Measurements from ENCODE around the gene HOXD12. TPM values are rescaled to one million over a fixed set of nuclear protein-coding genes. Genes with fewer than 3 reads are reported as not detected.

Gene HOXD12
- total RNA-seq, 1 experiment from 2014 or later: 0.27 TPM

GRCh38 chr2:176138923-176139660 lies 39.5 kb downstream of the HOXD12 start:
- no peaks in the 10 kb centered on the region for H3K36me3 ChIP-seq (ENCODE audit: control insufficient read depth in 1 of 2, insufficient read depth in 2 of 2, low read length in 2 of 2)
- POLR2A ChIA-PET: no interaction called here
- no peak overlapping the region for H3K4me2 ChIP-seq (ENCODE audit: low read length)
- no peak overlapping the region for H3K4me3 ChIP-seq (replicated peaks in 1 of 2; ENCODE audit: low read depth in 1 of 2, low read length in 2 of 2)
- H2AFZ ChIP-seq (ENCODE audit: low read depth, low read length, poor library complexity, severe bottlenecking): no peak overlapping the region
- ATAC-seq (no peak), DNase-seq (ENCODE audit: low read depth, low spot score) (no peak)
- peaks cover 5 to 22% of the 10 kb centered on the region in 2 experiments; a peak in 3 of 4 replicates for H3K4me1 ChIP-seq (ENCODE audit: control insufficient read depth in 1 of 2, insufficient read depth in 2 of 2, low read length in 2 of 2)
- no peak for TF ChIP-seq EZH2 (IDR thresholded peaks at IDR 0.05)
- no peak overlapping the region for H3K27ac ChIP-seq (ENCODE audit: low read depth, low read length)
- H4K20me1 ChIP-seq (ENCODE audit: insufficient read depth): no peaks in the 10 kb centered on the region
- H3K27me3 ChIP-seq (ENCODE audit: insufficient read depth, low read length): no peaks in the 10 kb centered on the region
- RAD21 ChIA-PET (ENCODE audit: low non-redundant PET in 1 of 2, low total read pairs in 2 of 2, uncharacterized antibody in 2 of 2, unreplicated experiment in 2 of 2): interaction anchor here (1.0 to 2.2 kb wide), 3 partner anchors 316 to 417 kb away, joined by 3 to 16 read pairs (median 3); no protein-coding TSS in a partner anchor
- H3K9me3 ChIP-seq (ENCODE audit: control insufficient read depth in 1 of 2, insufficient read depth in 1 of 2, low read depth in 1 of 2, low read length in 2 of 2): no peaks in the 10 kb centered on the region
- BruUV-seq (replicated peaks): no TSS peak
- no peaks in the 10 kb centered on the region for H3K79me2 ChIP-seq (ENCODE audit: insufficient read depth, low read length)
- no peak overlapping the region for H3K9ac ChIP-seq (ENCODE audit: low read length)
- intact Hi-C loops (cut with micrococcal nuclease): no loop called here
- CTCF ChIA-PET: interaction anchor here (1.1 to 6.5 kb wide), 5 partner anchors 8 to 1010 kb away, joined by 3 to 109 read pairs (median 19); partner anchors contain the start of gene HOXD8
- H3K9me2 ChIP-seq (ENCODE audit: insufficient read depth): no peaks in the 10 kb centered on the region

- Histone ChIP-seq H3K27ac (ENCODE audit: low read depth, low read length) (no peak overlapping the region), H2AFZ (ENCODE audit: low read depth, low read length, poor library complexity, severe bottlenecking) (peak overlapping the region; percentile 66), H3K79me2 (ENCODE audit: insufficient read depth, low read length) (no peaks in the 10 kb centered on the region), H3K36me3 (ENCODE audit: control insufficient read depth in 1 of 2, insufficient read depth in 2 of 2, low read length in 2 of 2) (no peaks in the 10 kb centered on the region), H4K20me1 (ENCODE audit: insufficient read depth) (no peaks in the 10 kb centered on the region), H3K9ac (ENCODE audit: low read length) (0 out of 2 replicates have a peak overlapping the region, but pooled peaks have one; percentile 23), H3K27me3 (ENCODE audit: insufficient read depth, low read length) (no peaks in the 10 kb centered on the region), H3K9me3 (ENCODE audit: control insufficient read depth in 1 of 2, insufficient read depth in 1 of 2, low read depth in 1 of 2, low read length in 2 of 2) (no peaks in the 10 kb centered on the region), H3K4me1 (ENCODE audit: control insufficient read depth in 1 of 2, insufficient read depth in 2 of 2, low read length in 2 of 2) (peaks cover 5 to 22% of the 10 kb centered on the region in 2 experiments; a peak in 3 of 4 replicates), H3K4me2 (ENCODE audit: low read length) (peak overlapping the region; percentile 78), H3K9me2 (ENCODE audit: insufficient read depth) (no peaks in the 10 kb centered on the region), H3K4me3 (replicated peaks in 1 of 2; ENCODE audit: low read depth in 1 of 2, low read length in 2 of 2) (peak overlapping the region; percentile 25 to 40; a peak in 3 of 4 replicates)
- intact Hi-C loops (cut with micrococcal nuclease): loop anchor here (1.0 kb wide), 3 partner anchors 315 to 498 kb away; no protein-coding TSS in a partner anchor
- ATAC-seq (no peak), DNase-seq (ENCODE audit: low read depth, low spot score) (no peak)
- RAD21 ChIA-PET (ENCODE audit: low non-redundant PET in 1 of 2, low total read pairs in 2 of 2, uncharacterized antibody in 2 of 2, unreplicated experiment in 2 of 2): interaction anchor here (0.6 to 2.2 kb wide), 10 partner anchors 307 to 1106 kb away, joined by 3 to 16 read pairs (median 6); no protein-coding TSS in a partner anchor
- BruUV-seq (replicated peaks): no TSS peak
- POLR2A ChIA-PET: interaction anchor here (1.1 kb wide), 1 partner anchor 415 kb away, joined by 4 read pairs; no protein-coding TSS in a partner anchor
- CTCF ChIA-PET: interaction anchor here (0.6 to 6.5 kb wide), 19 partner anchors 9 to 1025 kb away, joined by 3 to 109 read pairs (median 6); partner anchors contain the start of gene HOXD8
- TF ChIP-seq TCF7L2 (IDR thresholded peaks at IDR 0.05; ENCODE audit: borderline replicate concordance, extremely low read depth, insufficient read depth, insufficient read length) (no peak), ELF1 (IDR thresholded peaks at IDR 0.05; ENCODE audit: borderline replicate concordance, low read depth) (no peak), SIN3A (IDR thresholded peaks at IDR 0.05; ENCODE audit: low read depth) (no peak), MAX (IDR thresholded peaks at IDR 0.05) (no peak), EZH2 (IDR thresholded peaks at IDR 0.05) (no peak), CTCF (IDR thresholded peaks at IDR 0.05 in 2 of 3, conservative IDR thresholded peaks at IDR 0.05 in 1 of 3; ENCODE audit: borderline replicate concordance in 1 of 3, insufficient read depth in 1 of 3, low read depth in 2 of 3, low read length in 2 of 3) (no peak), CBX3 (IDR thresholded peaks at IDR 0.05; ENCODE audit: low read depth) (no peak), REST (IDR thresholded peaks at IDR 0.05; ENCODE audit: low read depth) (no peak), ZNF274 (IDR thresholded peaks at IDR 0.05; ENCODE audit: low read depth, low read length) (no peak)
These were observed 40.3 kb downstream of the HOXD12 start for GRCh38 chr2:176139661-176140512.

Data from HCT116 (cell line).